Measurements from ENCODE around the gene SERPINA6.
"Not testable (repeated sequence)": the region's sequence is repeated elsewhere in the genome, so short reads cannot be mapped to it uniquely, and the experiment has no call there.

Gene SERPINA6

GRCh38 chr14:94321421-94322271 lies 1.5 kb downstream of the SERPINA6 start:
- DNase-seq (ENCODE audit: low read depth), result no peak

- no peak for DNase-seq (ENCODE audit: low read depth)
Observed at GRCh38 chr14:94320243-94320642, 2.9 kb downstream of the SERPINA6 start.

- DNase-seq (ENCODE audit: low read depth), result no peak
Observed at GRCh38 chr14:94317259-94317658, 5.9 kb downstream of the SERPINA6 start.

- no peak for DNase-seq (ENCODE audit: low read depth)
Observed at GRCh38 chr14:94316692-94317091, 6.4 kb downstream of the SERPINA6 start.

GRCh38 chr14:94314890-94315289 lies 8.2 kb downstream of the SERPINA6 start:
- no peak for DNase-seq (ENCODE audit: low read depth)

- no peak for DNase-seq (ENCODE audit: low read depth)
Observed at GRCh38 chr14:94313991-94314655, 9.0 kb downstream of the SERPINA6 start.

- no peak for DNase-seq (ENCODE audit: low read depth)
Observed at GRCh38 chr14:94312481-94313246, 10.5 kb downstream of the SERPINA6 start.

GRCh38 chr14:94310248-94310647 lies 12.9 kb downstream of the SERPINA6 start:
- DNase-seq (ENCODE audit: low read depth), result no peak

- no peak for DNase-seq (ENCODE audit: low read depth)
Observed at GRCh38 chr14:94309721-94310120, 13.4 kb downstream of the SERPINA6 start.

GRCh38 chr14:94307410-94307992 lies 15.6 kb downstream of the SERPINA6 start:
- DNase-seq (ENCODE audit: low read depth), result no peak

- DNase-seq (ENCODE audit: low read depth), result no peak
Observed at GRCh38 chr14:94306047-94306978, 16.8 kb downstream of the SERPINA6 start.

- DNase-seq (ENCODE audit: low read depth), result no peak
Observed at GRCh38 chr14:94305620-94306019, 17.5 kb downstream of the SERPINA6 start.

GRCh38 chr14:94304243-94304642 lies 18.9 kb downstream of the SERPINA6 start:
- no peak for DNase-seq (ENCODE audit: low read depth)

GRCh38 chr14:94303111-94303510 lies 20.0 kb downstream of the SERPINA6 start:
- DNase-seq (ENCODE audit: low read depth), result no peak

GRCh38 chr14:94298130-94298529 lies 25.0 kb downstream of the SERPINA6 start:
- DNase-seq (ENCODE audit: low read depth), result no peak

GRCh38 chr14:94296181-94296545 lies 27.0 kb downstream of the SERPINA6 start:
- not testable (repeated sequence) for DNase-seq (ENCODE audit: low read depth)

GRCh38 chr14:94295360-94296180 lies 27.6 kb downstream of the SERPINA6 start:
- DNase-seq (ENCODE audit: low read depth), result no peak

GRCh38 chr14:94293578-94293924 lies 29.6 kb downstream of the SERPINA6 start:
- DNase-seq (ENCODE audit: low read depth), result no peak

GRCh38 chr14:94292872-94293577 lies 30.1 kb downstream of the SERPINA6 start, which contains the start of gene SERPINA10:
Gene SERPINA10 (minus strand): TSS chr14:94293268. CDS start chr14:94290593, 2,675 bp downstream.
- DNase-seq (ENCODE audit: low read depth), result no peak

- no peak for DNase-seq (ENCODE audit: low read depth)
Observed at GRCh38 chr14:94292526-94292871, 30.6 kb downstream of the SERPINA6 start.

All from activated T-helper 1 cell treated with Interleukin-2 at 50 U/mL for 16 hours (primary cell).